Thoracic aorta (tissue), 2 donors: Measurements from ENCODE around the gene SET. TPM values are rescaled to one million over a fixed set of nuclear protein-coding genes. Genes with fewer than 3 reads are reported as not detected.

Experiments
- ATAC-seq: fragments of 150-250 bp; one replicate; pipeline ENCODE4 v1.8.0; 2017; ENCODE audit warnings: low read depth; ENCODE audit not compliant: insufficient number of reproducible peaks, low FRiP score
- DNase-seq: peaks from one replicate; pipeline ENCODE4 v3.0.0-alpha.2; 2020; ENCODE audit warnings: low spot score
- H3K27ac ChIP-seq, 2 donors: fragments of 200-600 bp; sonication (generic); 1 replicate in 1 of 2; 2 replicates in 1 of 2; pipeline ENCODE4 v1.5.1; 2016; ENCODE audit warnings: mild to moderate bottlenecking in 2 of 2, moderate library complexity in 2 of 2
- H3K27me3 ChIP-seq: fragments of 200-600 bp; sonication (generic); replicated peaks from 2 replicates; pipeline ENCODE4 v1.6.0; 2016; ENCODE audit warnings: mild to moderate bottlenecking; ENCODE audit not compliant: insufficient read depth
- H3K36me3 ChIP-seq: fragments of 200-600 bp; sonication (generic); one replicate; pipeline ENCODE4 v1.5.1; 2016
- H3K4me1 ChIP-seq, 2 donors: fragments of 200-600 bp; sonication (generic); 1 replicate in 1 of 2; 2 replicates in 1 of 2; pipeline versions ENCODE4 v1.5.1 to v1.6.0; 2016; ENCODE audit warnings: low read depth in 2 of 2, mild to moderate bottlenecking in 1 of 2; ENCODE audit not compliant: control insufficient read depth in 1 of 2
- H3K4me3 ChIP-seq: fragments of 200-600 bp; sonication (generic); 2 replicates; pipeline ENCODE4 v1.5.1; 2016; ENCODE audit warnings: mild to moderate bottlenecking
- H3K9me3 ChIP-seq: fragments of 200-600 bp; sonication (generic); 2 replicates; pipeline ENCODE4 v1.5.1; 2016
- CTCF ChIP-seq: fragments of 200-600 bp; sonication (generic); IDR thresholded peaks from one replicate; pipeline ENCODE4 v1.5.1; 2019; ENCODE audit warnings: antibody characterized with exemption
- total RNA-seq, 2 donors: library from RNA; depleted of rRNA; stranded (reverse); fragments of >200 nt; gene quantifications; one replicate each; pipeline versions ENCODE4 v1.1.0 to v1.2.3, GENCODE V29; 2016

SET gene
- total RNA-seq, 2 donors from 2014 or later = 83.3 to 201 TPM

- no peak for TF ChIP-seq CTCF
- Histone ChIP-seq H3K36me3 (peaks cover 40% of the 10 kb centered on the region), H3K4me1 (no peaks in the 10 kb centered on the region), H3K4me3 (no peak overlapping the region), H3K9me3 (no peaks in the 10 kb centered on the region), H3K27me3 (no peaks in the 10 kb centered on the region), H3K27ac (no peak overlapping the region)
- ATAC-seq (no peak), DNase-seq (no peak)
Observed at GRCh38 chr9:128735373-128735772, 46.4 kb downstream of the SET start.

- no peak for DNase-seq
- no peaks in the 10 kb centered on the region for H3K4me1 ChIP-seq
- no peak overlapping the region for H3K27ac ChIP-seq
- no peak for ATAC-seq
- peaks cover 33% of the 10 kb centered on the region for H3K36me3 ChIP-seq
- H3K9me3 ChIP-seq = no peaks in the 10 kb centered on the region
- no peak for TF ChIP-seq CTCF
- no peak overlapping the region for H3K4me3 ChIP-seq
- no peaks in the 10 kb centered on the region for H3K27me3 ChIP-seq
Observed at GRCh38 chr9:128742401-128742800, 53.4 kb downstream of the SET start.

GRCh38 chr9:128743421-128743820 lies 54.4 kb downstream of the SET start:
- no peaks in the 10 kb centered on the region for H3K4me1 ChIP-seq
- ATAC-seq = no peak
- no peak for DNase-seq
- peaks cover 36% of the 10 kb centered on the region for H3K36me3 ChIP-seq
- H3K27me3 ChIP-seq = no peaks in the 10 kb centered on the region
- H3K4me3 ChIP-seq = no peak overlapping the region
- TF ChIP-seq CTCF = no peak
- H3K27ac ChIP-seq = no peak overlapping the region
- no peaks in the 10 kb centered on the region for H3K9me3 ChIP-seq

Other genes starting within 250 kb of the SET start
- 10 to 100 TPM; 22.5 to 36.5 TPM for gene ODF2, start 233.2 kb upstream of the SET start, total RNA-seq
- gene GLE1, start 184.5 kb upstream of the SET start, total RNA-seq = 10 to 100 TPM; 15.6 to 21.7 TPM
- 100 to 1,000 TPM; 324 to 348 TPM for gene SPTAN1, start 136.6 kb upstream of the SET start, total RNA-seq
- 10 to 100 TPM; 30.8 to 43.9 TPM for gene DYNC2I2, start 32.4 kb upstream of the SET start, total RNA-seq
- 1 to 10 TPM; 4.4 to 4.7 TPM for gene PKN3, start 13.3 kb downstream of the SET start, total RNA-seq
- gene ZDHHC12, start 34.9 kb downstream of the SET start, total RNA-seq = 10 to 100 TPM; 37.0 to 70.3 TPM
- gene ZER1, start 82.7 kb downstream of the SET start, total RNA-seq = 10 to 100 TPM; 42.5 to 65.4 TPM
- 10 to 100 TPM; 15.6 to 25.7 TPM for gene TBC1D13, start 98.0 kb downstream of the SET start, total RNA-seq
- 10 to 100 TPM; 21.2 to 26.4 TPM for gene ENDOG, start 129.3 kb downstream of the SET start, total RNA-seq
- gene SPOUT1, start 140.6 kb downstream of the SET start, total RNA-seq = 10 to 100 TPM; 18.2 to 38.6 TPM
- 10 to 100 TPM in 1 of 2 donors, 1 to 10 TPM in 1; 5.4 to 14.2 TPM for gene KYAT1, start 192.7 kb downstream of the SET start, total RNA-seq
- 100 to 1,000 TPM; 125 to 161 TPM for gene LRRC8A, start 192.9 kb downstream of the SET start, total RNA-seq
- gene PHYHD1, start 231.8 kb downstream of the SET start, total RNA-seq = 10 to 100 TPM; 21.1 to 36.3 TPM